NCI-H1105 (cell line): ENCODE measurements around the gene DZIP1.
"Not testable (repeated sequence)": the region's sequence is repeated elsewhere in the genome, so short reads cannot be mapped to it uniquely, and the experiment has no call there.

Experiments used
- DNase-seq: peaks from one replicate; lab custom pipeline; 2025; lab: John Stamatoyannopoulos, UW

The DZIP1 gene

GRCh38 chr13:95601906-95602305 lies 42.6 kb downstream of the DZIP1 start:
- no peak for DNase-seq

GRCh38 chr13:95601216-95601615 lies 43.3 kb downstream of the DZIP1 start:
- DNase-seq, result no peak

GRCh38 chr13:95596701-95597100 lies 47.8 kb downstream of the DZIP1 start:
- DNase-seq, result no peak

- no peak for DNase-seq
These were observed 51.0 kb downstream of the DZIP1 start for GRCh38 chr13:95593462-95593861.

GRCh38 chr13:95588721-95589120 lies 55.8 kb downstream of the DZIP1 start:
- DNase-seq, result no peak

- no peak for DNase-seq
These were observed 56.4 kb downstream of the DZIP1 start for GRCh38 chr13:95588134-95588533.

GRCh38 chr13:95585867-95586266 lies 58.6 kb downstream of the DZIP1 start:
- DNase-seq, result no peak

- DNase-seq, result no peak
These were observed 65.2 kb downstream of the DZIP1 start for GRCh38 chr13:95579303-95579702.

- DNase-seq, result no peak
These were observed 71.3 kb downstream of the DZIP1 start for GRCh38 chr13:95573221-95573620.

GRCh38 chr13:95571941-95572340 lies 72.6 kb downstream of the DZIP1 start:
- DNase-seq, result no peak

- no peak for DNase-seq
These were observed 74.5 kb downstream of the DZIP1 start for GRCh38 chr13:95570016-95570415.

- no peak for DNase-seq
These were observed 76.4 kb downstream of the DZIP1 start for GRCh38 chr13:95568131-95568530.

GRCh38 chr13:95565758-95566157 lies 78.7 kb downstream of the DZIP1 start:
- not testable (repeated sequence) for DNase-seq

GRCh38 chr13:95564733-95565291 lies 79.7 kb downstream of the DZIP1 start:
- no peak for DNase-seq

- no peak for DNase-seq
These were observed 80.4 kb downstream of the DZIP1 start for GRCh38 chr13:95564091-95564490.

GRCh38 chr13:95560387-95560786 lies 84.1 kb downstream of the DZIP1 start:
- DNase-seq, result no peak

- DNase-seq, result no peak
These were observed 85.4 kb downstream of the DZIP1 start for GRCh38 chr13:95559100-95559499.

- no peak for DNase-seq
These were observed 87.5 kb downstream of the DZIP1 start for GRCh38 chr13:95557013-95557412.

- DNase-seq, result no peak
These were observed 90.7 kb downstream of the DZIP1 start for GRCh38 chr13:95553581-95554385.

GRCh38 chr13:95552539-95553441 lies 91.7 kb downstream of the DZIP1 start, which contains the start of gene CLDN10:
CLDN10 (plus strand) TSS chr13:95552720; CDS start chr13:95552754, 34 bp downstream.
- no peak for DNase-seq

- DNase-seq, result no peak
These were observed 92.3 kb downstream of the DZIP1 start for GRCh38 chr13:95552208-95552538.

GRCh38 chr13:95547531-95548167 lies 96.9 kb downstream of the DZIP1 start:
- DNase-seq, result no peak
